ENCODE results near the gene RGPD6.
"Not testable (repeated sequence)": the region's sequence is repeated elsewhere in the genome, so short reads cannot be mapped to it uniquely, and the experiment has no call there.

Gene RGPD6
- 0.21 to 0.48 reads per million in 2 donors for total RNA-seq

- not testable (repeated sequence) for DNase-seq
Measured at GRCh38 chr2:110576763-110577416, at the start of gene RGPD6. Gene RGPD6, minus strand, starts transcription at chr2:110577222. Its CDS starts 198 bp downstream, at chr2:110577024.

DNA sequence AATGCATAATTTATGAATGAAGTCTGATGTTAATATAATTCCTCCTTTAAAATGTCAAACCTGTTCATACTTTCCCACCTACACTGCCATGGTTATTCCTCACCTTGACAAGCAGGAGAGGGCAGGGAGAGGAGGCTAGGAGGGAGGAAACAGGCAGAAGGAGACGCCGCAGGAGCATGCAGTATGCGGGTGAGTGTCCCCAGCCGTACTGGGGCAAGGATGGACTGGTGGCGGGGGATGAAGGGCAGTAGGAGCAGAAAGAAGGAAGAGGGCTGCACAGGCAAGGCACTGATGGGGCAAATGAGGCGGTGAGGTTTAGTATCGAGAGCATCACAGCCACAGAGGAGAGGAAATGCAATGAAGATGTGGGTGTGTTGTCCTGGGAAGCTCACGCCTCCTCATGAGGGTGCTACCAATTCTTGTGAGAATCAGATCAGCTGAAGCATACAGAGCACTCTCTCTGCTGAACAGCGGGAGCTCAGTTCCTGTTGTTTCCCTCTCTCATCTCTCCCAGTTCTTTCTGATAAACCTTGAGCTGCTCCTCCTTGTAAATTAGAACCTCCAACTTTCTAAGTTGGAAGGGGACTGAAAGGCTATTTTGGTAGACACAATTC lies 42.4 kb upstream of the RGPD6 start:
- DNase-seq: not testable (repeated sequence)

DNA sequence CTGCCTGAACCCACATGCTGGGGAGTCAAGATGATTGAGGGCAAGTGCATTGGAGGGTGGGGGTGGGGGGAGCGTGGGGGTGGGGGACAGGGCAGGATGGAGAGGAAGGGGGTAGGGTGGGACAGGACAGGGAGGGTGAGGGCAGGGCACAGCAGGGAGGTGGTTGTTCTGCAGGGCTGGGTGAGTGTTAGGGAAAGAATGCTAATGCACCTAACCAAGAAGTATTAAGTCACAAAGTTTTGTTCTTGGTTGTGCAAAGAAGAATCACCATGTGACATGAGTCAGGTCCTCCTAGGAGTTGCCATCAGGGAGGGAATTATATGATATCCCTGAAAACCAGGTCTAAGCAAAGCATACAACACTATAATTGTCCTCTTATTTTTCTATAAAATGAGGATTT lies 36.9 kb upstream of the RGPD6 start:
- not testable (repeated sequence) for DNase-seq

GRCh38 chr2:110610613-110611250 lies 33.7 kb upstream of the RGPD6 start:
- DNase-seq: peak; percentile 26

GRCh38 chr2:110609843-110610612 lies 33.0 kb upstream of the RGPD6 start:
- not testable (repeated sequence) for DNase-seq

DNA sequence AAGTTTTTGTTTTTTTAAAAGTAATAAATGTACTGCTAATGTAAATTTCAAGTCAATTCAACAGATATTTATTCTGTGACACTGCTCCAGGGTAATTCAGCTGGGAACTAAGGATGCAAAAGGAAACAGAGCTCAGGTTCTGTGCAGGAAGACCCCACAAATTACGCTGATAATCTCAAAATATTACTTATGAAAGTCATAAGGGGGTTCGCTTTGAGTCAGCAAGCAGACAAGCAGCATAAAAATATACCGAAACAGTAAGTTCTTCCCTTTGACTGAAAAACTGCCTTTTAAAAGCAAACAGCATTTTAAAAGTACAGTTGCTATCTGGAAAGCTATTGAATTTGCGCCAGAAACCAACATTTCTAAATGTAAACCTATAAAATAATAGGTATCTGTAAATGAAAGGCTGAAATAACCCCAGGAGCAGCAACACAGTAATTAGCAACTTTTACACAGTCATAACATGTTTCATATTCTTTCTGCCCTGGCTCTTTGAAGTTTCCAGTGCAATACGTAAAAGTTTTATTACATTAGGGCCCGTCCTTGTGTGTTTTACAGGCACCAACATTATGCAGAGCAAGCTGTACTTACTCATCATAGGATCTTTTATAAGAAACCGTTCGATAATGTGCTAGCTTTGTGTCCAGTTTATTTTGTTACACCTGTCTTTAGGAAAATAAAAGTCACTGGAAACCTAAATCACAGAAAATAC lies 31.9 kb upstream of the RGPD6 start:
- not testable (repeated sequence) for DNase-seq

GRCh38 chr2:110605057-110605456 lies 28.0 kb upstream of the RGPD6 start:
- DNase-seq: not testable (repeated sequence)

DNA sequence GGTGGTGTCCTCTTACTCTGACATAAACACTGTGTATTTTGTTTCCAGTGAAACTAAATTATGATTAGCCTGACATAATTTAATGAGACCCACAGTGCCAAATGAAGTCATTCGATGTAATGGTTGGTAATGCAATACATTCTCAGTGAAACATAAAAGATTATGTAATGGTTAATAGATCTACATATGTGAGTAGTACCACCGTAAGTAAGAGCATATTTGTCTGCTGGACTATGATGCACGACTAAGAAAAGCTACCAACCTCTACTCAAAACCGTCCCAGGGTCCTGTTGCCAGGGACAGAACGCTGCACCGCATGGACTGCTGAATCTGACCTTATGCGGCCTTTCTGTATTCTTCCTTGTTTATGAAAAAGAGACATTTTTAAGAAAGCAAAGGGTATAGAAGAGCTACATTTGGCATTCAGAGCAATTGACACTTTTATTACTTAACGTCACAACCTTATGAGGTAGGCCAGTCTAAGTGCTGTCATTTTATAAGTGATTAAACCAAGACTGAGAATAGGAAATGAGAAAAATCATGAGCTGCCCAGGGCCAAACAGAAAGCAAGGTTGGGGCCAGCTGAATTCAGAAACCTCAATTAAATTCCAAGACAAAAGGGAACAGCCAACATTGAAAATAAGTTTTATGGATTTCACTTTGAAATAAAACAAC lies 27.0 kb upstream of the RGPD6 start:
- DNase-seq: not testable (repeated sequence)

GRCh38 chr2:110602139-110602538 lies 25.1 kb upstream of the RGPD6 start:
- not testable (repeated sequence) for DNase-seq

DNA sequence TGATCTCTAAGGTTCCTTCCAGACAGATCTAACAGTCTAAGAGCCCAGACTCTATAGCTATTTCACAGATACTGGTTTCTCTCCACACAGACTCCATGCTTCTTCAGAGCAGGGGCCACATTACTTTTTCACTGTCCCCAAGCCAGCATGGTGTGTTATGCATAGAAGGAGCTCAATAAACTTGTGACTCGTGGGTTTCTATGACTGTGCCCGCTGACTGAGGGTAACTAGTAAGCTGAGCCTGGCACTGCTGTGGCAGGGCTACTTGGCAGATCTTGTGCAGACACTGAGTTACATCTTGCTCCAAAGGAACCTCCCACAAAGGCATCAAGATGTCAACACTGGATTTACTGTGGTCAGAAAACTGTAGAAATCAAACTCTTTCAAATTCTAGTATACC lies 15.0 kb upstream of the RGPD6 start:
- not testable (repeated sequence) for DNase-seq

GRCh38 chr2:110589677-110590330 lies 12.8 kb upstream of the RGPD6 start:
- not testable (repeated sequence) for DNase-seq

DNA sequence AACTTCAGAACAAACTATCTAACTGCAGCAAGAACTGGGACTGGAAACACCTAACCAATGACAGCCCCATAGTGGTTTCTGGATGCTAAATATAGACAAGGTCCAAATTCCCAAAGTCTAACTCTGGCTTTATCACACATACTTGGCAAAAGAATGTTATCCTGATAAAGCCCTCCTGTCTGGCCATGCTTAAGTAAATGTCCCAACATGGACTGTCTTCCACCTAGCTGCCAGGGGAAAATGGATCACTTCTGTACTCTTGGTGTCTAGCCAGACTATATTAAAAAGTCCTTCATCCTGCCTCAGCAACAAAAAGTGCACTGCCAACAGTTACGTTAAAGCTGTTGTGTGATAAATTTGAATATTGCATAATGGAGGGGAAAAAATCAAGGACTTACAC lies 11.5 kb upstream of the RGPD6 start:
- DNase-seq: not testable (repeated sequence)

DNA sequence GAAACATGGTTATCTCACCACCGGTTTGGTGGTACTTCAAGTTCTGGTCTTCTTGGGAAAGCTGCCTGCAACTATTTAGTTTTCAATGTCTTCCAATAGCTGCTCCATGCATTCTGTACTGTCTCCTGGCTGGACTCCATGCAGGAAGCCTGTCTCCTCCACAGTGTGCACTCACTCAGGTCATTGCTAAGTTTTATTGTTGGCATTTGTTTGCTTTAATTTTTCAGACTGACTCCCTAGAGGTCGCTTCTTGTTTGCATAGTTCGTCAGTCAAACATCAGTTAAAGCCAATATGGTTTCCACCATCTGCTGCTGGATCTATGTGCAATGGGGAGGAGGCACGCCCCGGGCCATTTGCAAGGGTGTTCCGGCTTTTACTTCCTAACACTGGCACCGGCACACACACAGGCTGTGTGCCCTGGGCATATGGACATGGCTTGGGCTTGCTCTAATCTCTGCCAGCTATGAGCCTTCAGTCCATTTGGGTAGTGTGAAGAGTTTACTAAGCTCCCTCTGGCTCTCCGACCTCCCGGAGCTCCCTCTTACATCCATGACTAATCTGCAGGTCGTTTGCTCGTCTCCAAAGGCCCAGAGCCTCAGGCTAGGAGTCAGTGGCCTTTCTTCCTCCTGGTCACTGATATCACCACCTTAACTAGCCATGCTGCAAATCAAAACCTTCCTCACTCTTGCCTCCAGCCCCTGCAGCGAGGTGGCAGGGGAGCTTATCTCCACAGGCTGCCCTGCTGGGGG lies 2.4 kb upstream of the RGPD6 start:
- not testable (repeated sequence) for DNase-seq

DNA sequence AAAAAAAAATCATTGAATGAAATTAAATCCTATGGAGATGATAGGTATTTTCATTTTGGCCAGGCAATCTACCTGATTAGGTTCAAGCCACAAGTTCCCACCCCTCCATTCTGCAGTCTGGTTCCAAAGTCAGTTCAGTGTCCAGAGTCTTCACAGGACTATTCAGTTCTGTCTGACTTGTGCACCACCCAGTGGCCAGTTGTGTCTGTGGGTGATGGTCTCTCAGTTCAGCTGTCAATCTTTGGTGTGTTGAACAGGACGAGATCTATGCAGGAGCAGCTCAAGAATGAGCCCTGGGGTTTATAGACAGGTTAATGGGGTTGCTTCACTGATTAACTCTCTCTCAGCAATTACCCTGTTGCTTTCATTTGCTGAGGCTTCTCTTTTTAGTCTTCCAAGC lies 1.4 kb upstream of the RGPD6 start:
- DNase-seq: not testable (repeated sequence)

DNA sequence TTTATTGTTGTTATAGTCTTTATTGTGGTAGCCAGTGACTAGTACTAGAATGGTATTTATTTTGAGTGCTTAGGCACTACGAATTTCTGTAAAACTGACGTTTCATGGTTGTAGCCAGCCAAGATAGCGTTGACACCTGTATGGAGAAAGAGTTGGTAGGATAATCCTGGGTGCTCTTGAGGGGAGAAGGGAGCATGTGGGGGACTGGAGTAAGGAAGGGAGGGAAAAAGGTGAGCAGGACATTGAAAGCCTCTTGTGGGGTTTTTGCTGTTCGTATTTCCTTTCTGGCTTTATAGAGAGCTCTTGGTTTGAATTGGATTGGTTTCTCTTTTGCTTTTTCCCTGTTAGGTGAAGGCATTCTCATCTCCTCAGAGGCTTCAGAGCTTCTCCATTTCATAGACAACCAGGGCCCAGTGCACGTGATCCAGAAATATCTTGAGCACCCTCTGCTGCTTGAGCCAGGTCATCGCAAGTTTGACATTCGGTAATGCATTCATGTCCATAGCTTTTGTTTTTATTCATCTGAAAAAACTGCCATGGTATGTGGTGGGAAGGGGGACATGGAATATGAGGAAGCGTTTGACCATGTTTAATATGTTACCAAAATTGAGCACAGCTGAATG lies 77.2 kb downstream of the RGPD6 start:
- DNase-seq: not testable (repeated sequence)

- DNase-seq: not testable (repeated sequence)
Measured at GRCh38 chr2:110496027-110496426, 81.0 kb downstream of the RGPD6 start.

DNA sequence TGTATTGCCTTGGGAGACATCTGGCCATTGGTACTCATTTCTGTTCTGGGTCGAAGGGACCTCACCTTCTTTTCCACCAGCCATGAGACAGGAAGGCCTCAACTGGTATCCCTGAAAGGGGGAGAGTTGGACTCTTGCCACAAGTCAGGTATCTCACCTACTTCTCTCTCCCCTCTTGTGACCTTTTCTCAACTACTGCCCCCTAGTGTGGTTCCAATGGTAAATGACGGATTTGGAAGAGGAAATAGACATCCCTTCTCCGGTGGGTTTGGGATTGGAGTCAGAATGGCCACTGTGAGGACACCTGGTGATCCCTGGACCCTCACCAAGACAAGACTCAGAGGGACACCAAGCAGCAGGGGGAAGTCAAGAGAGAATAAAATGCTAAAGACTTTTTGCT lies 82.5 kb downstream of the RGPD6 start:
- not testable (repeated sequence) for DNase-seq

- DNase-seq: not testable (repeated sequence)
Measured at GRCh38 chr2:110488991-110489390, 88.0 kb downstream of the RGPD6 start.

- DNase-seq: not testable (repeated sequence)
Measured at GRCh38 chr2:110482697-110483096, 94.3 kb downstream of the RGPD6 start.

DNA sequence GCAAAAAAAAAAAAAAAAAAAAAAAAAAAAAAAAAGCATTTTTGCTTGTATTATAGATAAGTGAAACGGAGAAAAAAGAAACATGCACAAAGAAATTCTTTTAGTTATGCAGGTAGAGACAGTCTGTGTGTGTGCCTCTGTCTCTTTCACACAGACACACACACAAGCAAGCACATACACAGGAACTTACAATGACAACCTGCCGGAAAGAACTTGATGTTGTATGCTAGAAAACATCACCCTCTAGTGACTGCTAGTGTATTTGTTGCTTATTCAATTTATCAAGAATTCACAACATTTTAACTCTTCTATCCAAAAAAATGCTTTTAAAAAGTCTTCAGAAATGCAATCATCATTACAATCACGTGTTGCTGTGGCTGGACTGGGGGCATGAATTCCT lies 95.8 kb downstream of the RGPD6 start:
- not testable (repeated sequence) for DNase-seq

Measured in T-helper 9 cell (primary cell).